GM19372 (cell line): Measurements from ENCODE around the gene TRIM45.
"Not testable (repeated sequence)": the region's sequence is repeated elsewhere in the genome, so short reads cannot be mapped to it uniquely, and the experiment has no call there.

ENCODE experiments used
- ATAC-seq: cut with Tn5 transposase; IDR thresholded peaks from one replicate; pipeline ENCODE4 v1.9.1; 2021; ENCODE audit warnings: mild to moderate bottlenecking, low read depth, moderate library complexity; ENCODE audit not compliant: unreplicated experiment

TRIM45 gene

DNA sequence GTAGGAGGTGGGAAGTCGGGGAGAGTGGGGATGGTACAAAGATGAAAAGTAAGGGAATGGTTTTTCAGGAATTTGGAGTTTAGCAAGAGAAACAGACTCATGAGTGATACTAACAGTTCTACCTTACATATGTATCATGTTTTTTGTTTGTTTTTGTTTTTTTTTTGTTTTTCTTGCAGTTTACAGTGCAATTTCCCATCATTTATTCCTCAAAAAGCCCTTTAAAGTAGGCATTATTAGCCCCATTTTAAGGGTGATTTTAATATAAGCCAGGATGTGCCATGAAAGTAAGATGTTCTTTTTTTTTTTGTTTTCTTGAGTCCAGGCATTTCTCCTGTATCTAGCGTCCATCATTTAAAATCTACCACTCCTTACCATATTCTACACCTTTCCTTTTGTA is 13.8 kb upstream of the TRIM45 start:
- no peak for ATAC-seq

DNA sequence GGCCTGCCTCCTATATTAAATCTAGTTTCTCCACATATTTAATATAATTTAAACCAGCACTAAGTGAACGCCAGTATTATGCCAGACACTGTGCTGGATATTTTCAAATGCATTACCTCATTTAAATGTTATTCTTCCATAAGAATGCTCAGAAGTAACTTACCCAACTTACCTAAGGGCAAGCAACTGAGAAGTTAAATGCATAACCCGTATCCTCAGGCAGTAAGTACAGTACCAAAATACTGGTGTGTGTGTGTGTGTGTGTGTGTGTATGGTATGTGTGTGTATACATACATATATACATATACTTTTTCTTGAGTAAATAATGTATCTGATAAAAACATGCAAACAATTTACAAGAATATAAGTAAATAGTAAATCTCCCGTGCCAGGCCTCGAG is 9.0 kb upstream of the TRIM45 start:
- ATAC-seq, result no peak

DNA sequence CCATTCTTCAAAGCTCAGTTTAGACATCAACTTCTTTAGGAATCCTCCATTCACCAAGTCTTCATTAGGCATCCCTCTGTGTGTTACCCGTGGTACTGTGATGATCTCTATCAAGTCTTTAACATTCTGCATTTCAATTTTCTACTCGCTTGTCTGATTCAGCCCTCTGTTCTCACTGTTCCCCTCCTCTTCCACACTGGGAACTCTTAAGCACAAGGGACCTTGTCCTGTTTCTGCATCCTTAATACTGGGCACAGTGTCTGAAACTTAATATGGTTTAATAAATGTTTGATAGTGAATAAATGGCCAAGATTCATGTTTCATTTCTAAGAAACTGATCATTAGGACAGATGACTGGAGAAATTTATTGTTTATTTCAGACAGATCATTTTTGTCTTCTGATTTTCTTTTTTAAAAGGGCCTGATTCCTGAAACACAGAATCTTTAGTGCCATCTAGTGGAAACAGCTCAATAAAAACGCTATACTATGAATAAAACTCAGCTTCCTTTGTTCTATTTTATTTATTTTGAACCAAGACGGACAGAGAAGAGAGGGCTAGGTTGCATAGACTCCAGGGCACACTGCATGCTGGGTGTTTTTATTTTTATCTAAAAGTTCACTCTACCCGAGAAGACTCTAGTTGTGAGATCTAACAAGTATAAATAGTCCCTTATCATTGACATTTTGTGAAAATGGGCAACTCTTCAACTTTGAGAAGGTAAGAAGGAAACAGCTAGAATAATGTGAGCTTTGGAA is 7.0 kb upstream of the TRIM45 start:
- no peak for ATAC-seq

DNA sequence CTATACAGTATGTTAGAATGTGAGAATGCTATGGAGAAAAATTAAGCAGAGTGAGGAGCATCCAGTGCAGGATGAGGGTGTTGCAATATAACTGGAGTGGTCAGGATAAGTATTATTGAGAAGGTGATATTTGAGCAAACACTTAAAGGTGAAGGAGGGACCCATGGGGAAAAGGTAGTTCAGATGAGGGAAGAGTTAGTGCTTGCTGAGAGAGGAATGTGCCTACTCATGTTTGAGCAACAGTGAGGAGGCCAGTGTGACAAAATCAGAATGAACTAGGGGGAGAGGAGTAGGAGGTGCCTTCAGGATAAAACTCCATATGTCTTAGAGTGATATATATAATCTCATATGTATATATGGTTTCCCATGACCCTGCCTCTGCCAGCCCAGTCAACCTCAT is 6.2 kb upstream of the TRIM45 start:
- ATAC-seq, result no peak

DNA sequence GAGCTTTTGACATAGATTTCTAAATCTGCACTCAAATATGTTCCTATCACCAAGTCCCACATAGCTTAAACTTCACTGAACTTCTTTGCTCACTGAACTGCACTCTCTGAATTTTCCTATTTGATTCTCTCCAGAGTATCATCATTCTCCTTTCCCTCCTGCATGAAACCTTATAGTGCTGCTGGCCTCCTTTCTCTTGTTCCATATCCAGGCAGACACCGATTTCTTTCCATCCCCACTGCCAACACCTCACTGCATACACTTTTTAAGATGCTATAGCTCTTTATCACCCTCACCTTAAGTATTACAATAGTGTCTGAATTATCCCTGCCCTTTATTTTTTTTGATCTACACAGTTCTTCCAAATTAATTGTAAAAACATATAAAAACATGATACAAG is 3.1 kb upstream of the TRIM45 start:
- ATAC-seq, result no peak

DNA sequence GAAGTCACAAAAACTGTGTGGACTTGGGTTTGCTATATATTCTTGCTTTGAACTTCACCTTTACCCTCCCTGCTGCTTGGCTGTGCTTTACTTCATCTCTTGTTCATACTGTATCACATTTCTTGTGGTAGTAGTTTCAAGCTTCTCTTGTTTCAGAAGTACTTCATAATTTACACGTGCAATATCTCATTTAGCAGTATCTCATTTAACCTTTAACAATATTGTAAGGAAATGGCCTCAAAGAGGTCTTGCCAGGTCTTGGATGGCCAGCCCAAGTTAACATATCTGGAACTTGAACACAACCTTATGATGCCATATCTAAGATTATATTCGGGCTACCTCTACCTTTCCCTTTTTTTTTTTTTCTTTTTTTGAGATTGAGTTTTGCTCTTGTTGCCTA is 1.7 kb upstream of the TRIM45 start:
- ATAC-seq, result no peak

DNA sequence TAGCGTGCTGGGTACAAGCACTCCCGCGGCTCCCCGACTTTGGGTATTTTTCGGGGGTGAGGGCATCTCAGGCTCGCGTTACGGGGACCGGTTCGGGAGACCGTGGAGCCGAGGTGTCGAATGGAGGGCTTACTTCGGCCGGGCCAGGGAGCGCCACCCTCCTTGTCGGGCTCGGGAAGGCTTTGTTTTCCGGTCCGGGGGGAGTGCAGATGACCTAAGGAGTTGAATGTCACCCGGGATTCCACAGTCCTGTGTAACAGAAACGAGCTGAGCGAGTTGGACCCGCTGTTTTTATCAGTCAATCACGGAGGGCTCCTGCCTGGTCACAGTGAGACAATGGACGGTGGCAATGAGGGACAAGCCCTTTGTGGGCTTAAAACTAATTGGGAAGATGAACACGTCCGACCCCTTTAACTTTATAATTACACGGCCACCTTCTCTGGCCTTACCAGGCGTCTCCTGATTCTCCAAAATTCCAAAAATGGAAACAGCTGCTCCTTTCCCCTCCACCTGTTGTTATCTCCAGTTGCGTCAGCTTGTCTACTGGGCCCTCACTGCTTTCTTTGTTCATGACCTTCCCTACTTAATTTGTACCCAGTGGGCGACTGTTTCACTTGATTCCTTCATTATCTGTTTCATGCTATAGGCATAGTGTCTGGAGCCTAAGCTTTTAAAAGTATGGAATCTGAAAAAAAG is 929 bp upstream of the TRIM45 start:
- ATAC-seq, result no peak

DNA sequence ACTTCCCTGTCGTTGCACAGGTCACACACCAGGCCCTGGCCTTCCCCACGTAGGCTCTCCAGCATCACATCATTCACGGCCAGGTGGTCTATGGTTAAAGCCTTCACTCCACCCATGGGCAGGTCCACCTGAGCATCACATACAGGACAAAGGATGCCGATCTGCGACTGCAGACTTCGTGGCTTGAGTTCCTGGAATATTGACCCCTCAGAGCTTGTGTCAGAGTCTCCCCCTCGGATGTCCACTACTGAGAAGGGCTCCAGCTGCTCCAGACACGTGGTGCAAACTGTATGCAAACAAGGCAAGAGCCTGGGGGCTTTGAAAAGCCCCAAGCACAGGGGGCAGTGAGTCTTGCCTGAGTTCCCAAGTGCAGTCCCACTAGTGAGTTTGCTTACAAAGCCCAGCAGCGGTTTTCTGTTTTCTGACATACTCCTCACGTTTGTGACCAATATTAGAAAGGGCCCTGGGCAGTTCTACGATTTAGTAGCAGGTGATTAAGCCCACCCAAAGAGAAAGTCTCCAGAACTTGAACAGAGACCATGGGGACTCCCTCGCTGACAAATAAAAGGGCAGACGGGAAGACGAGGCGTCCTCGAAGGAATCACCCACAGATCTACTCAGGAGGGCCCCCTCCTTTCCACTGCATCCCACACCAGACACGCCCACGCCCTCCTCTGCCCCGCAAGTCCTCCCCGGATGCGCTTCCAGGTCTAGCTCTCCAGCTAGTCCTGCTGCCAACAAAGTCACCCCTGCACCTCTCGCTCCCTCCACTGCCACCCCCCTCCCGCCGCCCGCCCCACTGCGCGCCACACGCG is 568 bp downstream of the TRIM45 start:
- no peak for ATAC-seq

DNA sequence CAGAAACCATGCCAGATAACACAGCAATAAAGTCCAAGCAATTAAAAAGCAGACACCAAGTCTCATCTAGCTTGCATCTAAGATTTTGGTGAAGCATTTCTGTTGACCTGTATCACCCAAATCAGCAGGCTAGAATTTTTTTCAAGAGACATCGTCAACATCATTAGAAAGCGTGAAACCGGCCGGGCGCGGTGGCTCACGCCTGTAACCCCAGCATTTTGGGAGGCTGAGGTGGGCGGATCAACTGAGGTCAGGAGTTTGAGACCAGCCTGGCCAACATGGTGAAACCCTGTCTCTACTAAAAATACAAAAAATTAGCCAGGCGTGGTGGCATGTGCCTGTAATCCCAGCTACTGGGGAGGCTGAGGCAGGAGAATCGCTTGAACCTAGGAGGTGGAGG is 2.4 kb downstream of the TRIM45 start:
- ATAC-seq, result not testable (repeated sequence)

DNA sequence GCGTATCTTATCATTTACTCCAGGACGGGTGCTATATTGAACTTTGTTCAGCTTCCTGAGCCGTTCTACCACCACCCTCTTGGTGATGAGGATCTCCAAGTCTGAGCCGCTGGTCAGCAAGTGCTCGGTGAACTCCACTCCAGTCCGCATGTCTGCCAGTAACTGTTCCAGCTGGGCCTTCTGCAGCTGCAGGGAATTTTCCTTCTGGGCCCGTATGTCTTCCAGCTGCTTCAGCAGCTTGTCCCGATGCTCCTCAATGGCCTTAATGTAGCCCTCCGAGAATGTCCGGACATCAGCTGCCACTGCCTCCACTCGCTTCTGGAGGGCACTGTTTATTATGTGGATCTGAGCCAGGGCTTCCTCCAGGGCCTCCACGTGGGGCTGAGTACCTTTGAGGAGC is 3.4 kb downstream of the TRIM45 start:
- no peak for ATAC-seq

DNA sequence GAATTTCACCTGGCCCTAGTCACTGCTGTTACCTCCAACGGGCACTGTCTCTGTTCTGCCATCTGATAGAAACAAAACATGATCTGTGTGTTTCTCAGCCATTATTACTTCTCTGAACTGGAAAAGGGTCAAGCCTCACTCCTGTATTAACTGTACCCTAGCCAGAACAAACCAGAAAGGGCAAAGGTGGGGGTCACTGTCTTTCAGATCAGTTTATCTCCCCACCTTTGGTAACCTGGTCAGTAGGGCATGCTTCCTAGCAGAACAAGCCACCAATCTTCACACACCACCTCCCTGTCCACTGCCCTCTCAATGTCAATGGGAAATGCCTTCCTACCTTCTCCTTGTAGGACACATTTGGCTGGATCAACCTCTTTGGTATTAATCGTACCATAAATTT is 3.9 kb downstream of the TRIM45 start:
- no peak for ATAC-seq

DNA sequence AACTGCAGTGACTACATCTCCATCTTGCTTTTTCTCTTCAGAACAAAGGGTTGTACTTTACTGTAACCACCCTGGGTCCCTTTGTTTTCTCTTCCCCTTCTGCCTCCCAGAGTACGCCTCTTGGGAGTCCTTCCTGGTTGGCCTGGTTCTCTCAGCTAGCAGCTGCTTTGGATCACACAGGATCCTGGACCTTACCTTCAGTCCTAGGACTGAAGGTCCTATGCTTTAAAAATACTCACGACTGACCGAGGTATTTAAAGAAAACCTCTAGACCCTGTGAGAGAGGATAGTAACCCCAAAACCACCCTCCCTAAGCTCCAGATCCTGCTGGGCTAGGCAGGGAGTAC is 4.8 kb downstream of the TRIM45 start:
- ATAC-seq, result no peak

DNA sequence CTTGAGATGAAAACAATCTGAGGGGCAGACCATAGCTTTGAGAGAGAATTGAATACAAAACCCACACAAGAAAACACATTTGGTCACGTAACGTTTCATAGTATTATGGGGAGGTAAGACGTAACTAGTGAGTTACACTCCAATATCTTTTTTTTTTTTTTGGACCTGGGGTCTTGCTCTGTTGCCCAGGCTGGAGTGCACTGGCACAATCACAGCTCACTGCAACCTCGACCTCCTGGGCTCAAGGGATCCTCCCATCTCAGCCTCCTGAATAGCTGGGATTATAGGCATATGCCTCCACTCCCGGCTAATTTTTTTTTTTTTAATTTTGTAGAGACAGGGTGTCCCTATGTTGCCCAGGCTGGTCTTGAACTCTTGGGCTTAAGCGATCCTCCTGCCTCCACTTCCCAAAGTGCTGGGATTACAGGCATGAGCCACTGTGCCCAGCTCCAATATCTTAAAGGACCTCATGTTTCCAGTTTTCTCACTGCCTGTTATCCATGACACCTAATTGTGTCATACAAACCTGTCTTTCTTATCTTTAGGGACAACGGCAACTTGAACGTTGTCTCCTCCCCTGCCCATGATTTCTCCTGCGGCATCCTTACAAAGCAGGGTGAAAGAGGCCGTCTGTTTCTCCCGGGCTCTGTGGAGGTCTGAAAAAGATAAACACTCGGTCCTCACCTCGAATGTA is 5.3 kb downstream of the TRIM45 start:
- no peak for ATAC-seq

DNA sequence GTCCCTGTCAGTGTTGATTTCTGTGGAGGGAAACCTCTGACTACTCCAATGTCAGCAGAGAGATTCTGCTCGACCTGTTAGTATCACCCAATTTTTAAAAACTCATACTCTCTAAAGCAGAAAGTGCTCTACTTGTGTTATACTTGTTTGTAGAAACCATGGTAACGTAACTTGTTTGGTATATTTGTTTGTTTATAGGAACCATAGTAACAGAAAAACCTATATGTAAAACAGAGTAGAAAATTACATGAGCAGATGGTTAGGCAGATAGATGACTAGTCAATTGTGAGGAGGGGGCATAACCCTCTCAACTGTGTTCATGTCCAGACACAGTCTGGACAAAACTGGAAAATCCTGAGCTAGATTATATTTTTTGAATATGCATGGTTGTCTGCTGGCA is 6.7 kb downstream of the TRIM45 start:
- ATAC-seq, result no peak

DNA sequence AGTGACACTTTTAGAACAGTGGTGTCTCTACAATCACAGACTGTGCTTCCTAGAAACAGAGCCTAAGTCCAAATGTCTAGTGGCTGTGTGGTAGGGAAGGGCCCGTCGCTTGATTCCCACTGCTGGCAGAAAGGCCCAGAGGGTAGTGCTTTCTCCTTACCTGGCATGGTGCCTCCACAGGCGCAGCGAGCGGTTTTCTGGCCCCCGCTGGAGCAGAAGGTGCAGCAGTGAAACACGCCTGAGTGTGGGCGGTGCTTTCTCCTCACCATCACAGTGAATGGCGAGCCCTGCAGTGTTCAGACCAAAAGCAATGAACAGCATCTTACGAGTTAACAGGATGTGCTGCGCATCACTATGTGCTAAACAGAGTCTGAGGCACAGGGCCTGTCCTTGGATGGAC is 8.3 kb downstream of the TRIM45 start:
- no peak for ATAC-seq

DNA sequence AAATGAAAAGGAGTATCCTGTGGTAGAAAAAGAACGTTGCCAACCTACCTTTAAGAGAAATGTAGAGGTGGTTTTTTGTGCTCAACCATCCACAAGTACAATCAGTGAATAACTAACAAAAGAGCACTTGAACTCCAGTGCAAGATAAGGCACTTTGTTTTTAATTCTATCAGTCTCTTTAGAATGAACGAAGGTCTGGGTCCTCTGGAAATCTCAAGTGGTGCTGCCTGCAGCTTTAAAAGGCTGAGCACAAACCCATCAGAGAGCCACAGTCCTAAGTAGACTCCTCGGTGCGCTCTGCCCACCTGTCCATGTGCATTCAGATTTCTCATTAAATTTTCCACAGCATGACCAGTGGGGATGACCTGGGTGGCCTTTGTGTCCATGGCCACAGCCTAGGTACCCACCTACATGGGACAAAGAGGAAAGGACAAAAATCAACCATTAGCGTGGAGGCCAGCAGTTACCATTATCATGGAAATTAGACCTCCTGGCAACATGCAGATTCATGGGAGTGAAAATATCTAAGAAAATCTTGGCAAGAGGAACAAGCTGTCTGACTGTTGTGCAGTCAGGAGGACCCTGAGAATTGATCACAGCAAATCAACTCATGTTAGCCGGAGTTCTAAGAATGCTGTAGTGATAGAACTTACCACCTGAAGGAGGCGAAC is 9.4 kb downstream of the TRIM45 start:
- no peak for ATAC-seq

DNA sequence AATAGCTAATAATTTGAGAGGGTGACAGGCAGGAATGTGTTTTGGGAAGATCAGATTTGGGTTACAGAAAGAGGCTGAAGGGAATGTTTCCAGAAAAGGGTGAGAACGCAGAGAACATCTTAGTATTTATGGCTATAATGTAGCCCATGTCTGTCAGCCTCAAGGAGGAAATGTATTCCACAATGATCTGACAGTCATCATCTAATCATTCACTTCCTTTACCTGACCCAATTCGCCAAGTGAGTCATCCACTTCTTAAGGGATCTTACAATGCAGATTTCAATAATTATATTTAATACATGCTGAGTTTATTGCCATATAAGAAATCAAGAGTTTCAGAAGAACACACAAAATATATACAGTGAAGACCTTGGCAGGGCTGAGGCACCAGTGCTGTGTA is 10.8 kb downstream of the TRIM45 start:
- no peak for ATAC-seq

DNA sequence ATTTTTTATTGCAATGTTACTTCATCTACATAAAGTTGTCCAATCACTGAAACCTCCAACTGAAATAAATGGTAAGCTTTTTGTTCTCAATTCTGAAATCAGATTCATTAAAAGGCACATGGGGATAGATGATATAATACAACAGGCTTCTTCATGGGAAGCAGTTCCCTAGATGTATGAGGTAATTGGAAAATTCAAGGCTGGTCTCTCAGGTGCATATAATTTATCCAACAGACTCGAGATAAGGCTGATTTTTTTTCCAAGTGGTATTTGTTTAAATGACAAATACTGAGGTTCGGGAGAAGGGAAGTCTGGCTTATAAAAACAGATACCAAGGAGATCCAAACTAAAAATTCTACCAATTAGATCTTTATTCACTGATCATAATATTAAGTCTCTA is 14.2 kb downstream of the TRIM45 start:
- no peak for ATAC-seq

DNA sequence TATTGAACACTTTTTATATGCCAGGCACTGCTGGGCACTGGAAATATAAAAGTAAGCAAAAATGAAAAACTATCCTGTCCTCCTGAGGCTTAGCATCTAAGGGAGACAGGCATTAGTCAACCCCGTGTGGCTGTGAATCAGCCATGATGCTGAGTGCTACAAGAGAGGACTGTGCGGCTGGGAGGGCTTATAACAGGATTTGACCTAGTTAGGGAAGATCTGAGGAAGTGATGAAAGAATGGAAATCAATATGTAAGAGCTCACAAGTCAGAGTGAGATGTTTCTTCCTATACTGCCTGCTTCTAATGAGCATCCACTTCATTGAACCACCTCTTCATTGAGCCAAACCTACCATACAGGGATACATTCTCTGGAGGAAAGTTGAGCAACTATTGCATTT is 15.1 kb downstream of the TRIM45 start:
- no peak for ATAC-seq

DNA sequence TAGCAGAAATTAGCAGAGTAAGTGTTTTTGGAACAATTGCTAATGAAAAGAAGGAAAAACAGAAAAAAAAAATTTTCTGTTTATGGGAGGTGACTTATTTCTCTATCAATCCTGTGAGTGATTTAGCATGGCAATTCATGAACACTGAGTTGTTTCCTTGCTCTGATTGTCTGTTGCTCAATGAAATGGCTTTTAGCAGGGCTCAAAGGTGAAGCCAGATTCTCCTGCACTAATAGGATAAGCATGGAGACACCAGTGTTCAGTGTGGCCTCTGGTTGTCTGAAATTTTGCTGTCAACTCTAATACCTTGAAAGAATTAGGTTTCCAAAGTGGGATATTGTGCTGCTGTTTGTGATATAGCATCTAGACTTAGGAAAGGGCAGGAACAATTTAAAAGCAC is 15.8 kb downstream of the TRIM45 start:
- ATAC-seq, result no peak

DNA sequence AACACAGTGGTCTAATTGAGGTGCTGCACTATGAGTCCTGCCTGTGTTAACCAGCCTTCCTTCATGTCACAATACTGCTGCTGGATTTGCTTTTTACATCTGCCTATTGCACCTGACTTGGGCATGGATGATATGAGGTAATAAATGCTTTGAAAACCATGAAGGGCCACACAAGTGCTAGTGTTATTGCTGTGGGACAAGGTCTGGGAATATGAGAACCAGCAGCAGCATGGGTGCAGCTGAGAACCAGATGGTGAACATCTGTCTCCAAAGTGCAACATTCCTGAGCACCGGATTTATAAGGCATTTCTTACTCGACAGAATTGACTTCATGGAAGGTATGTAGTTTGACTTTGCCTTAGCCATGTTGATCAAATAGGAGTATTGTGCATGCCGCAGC is 16.6 kb downstream of the TRIM45 start:
- ATAC-seq, result no peak
